B cell (primary cell): ENCODE results near the gene TTC13. TPM values are rescaled to one million over a fixed set of nuclear protein-coding genes. Genes with fewer than 3 reads are reported as not detected.

Experiments used
- ATAC-seq: fragments of 200-7000 bp; cut with Tn5 transposase; one replicate; pipeline ENCODE4 v1.10.0; 2021; ENCODE audit warnings: low read depth, mild to moderate bottlenecking, moderate number of reproducible peaks, moderate library complexity
- CTCF ChIA-PET: fragments of 350-600 bp; sonication (Branson Sonifier 250); formaldehyde crosslinking; loops from one replicate; lab custom pipeline; 2021; ENCODE audit warnings: antibody characterized with exemption, inconsistent platforms; lab: Charles Lee
- POLR2A ChIA-PET: fragments of 350-600 bp; sonication (Branson Sonifier 250); formaldehyde crosslinking; loops from one replicate; lab custom pipeline; 2021; ENCODE audit warnings: antibody characterized with exemption; lab: Charles Lee
- DNase-seq: peaks from one replicate; pipeline ENCODE4 v3.0.0; 2013
- H2AFZ ChIP-seq: 2 replicates; pipeline ENCODE4 v1.6.1; 2012; ENCODE audit warnings: mild to moderate bottlenecking, low read depth, low read length; ENCODE audit not compliant: insufficient read depth, poor library complexity, severe bottlenecking
- H3K27ac ChIP-seq, 2 donors: 1 replicate in 1 of 2; 2 replicates in 1 of 2; pipeline ENCODE4 v1.5.1; 2012 to 2013; ENCODE audit warnings: low read length in 2 of 2, mild to moderate bottlenecking in 2 of 2, moderate library complexity in 1 of 2
- H3K27me3 ChIP-seq, 4 experiments: fragments of 200-600 bp in 1 of 4; sonication (generic) in 1 of 4; replicated peaks in 1 of 4; 1 replicate in 2 of 4; 2 replicates in 2 of 4; pipeline versions ENCODE4 v1.6.1 to v1.7.0; 2013 to 2016; ENCODE audit warnings: low read length in 3 of 4, mild to moderate bottlenecking in 2 of 4, mixed read lengths in 1 of 4, moderate library complexity in 1 of 4; ENCODE audit not compliant: insufficient read depth in 4 of 4, control insufficient read depth in 3 of 4; ENCODE audit errors: control extremely low read depth in 1 of 4
- H3K36me3 ChIP-seq, 2 experiments: replicated peaks in 1 of 2; 1 replicate in 1 of 2; 2 replicates in 1 of 2; pipeline versions ENCODE4 v1.6.1 to v1.7.1; 2013; ENCODE audit warnings: low read length in 1 of 2; ENCODE audit not compliant: insufficient read depth in 2 of 2, control insufficient read depth in 1 of 2; ENCODE audit errors: control extremely low read depth in 1 of 2, extremely low read depth in 1 of 2
- H3K4me1 ChIP-seq, 2 donors: fragments of 200-600 bp in 1 of 2; sonication (generic) in 1 of 2; 1 replicate in 1 of 2; 2 replicates in 1 of 2; pipeline versions ENCODE4 v1.5.1 to v1.6.1; 2013 to 2017; ENCODE audit warnings: low read length in 2 of 2; ENCODE audit not compliant: control insufficient read depth in 2 of 2, insufficient read depth in 2 of 2
- H3K4me2 ChIP-seq: replicated peaks from 2 replicates; pipeline ENCODE3; 2012; ENCODE audit warnings: mild to moderate bottlenecking, low read depth, low read length; ENCODE audit not compliant: poor library complexity, severe bottlenecking
- H3K4me3 ChIP-seq, 5 experiments: fragments of 200-600 bp in 1 of 5; sonication (generic) in 1 of 5; 1 replicate in 3 of 5; 2 replicates in 2 of 5; pipeline versions ENCODE4 v1.5.1 to v1.7.0; 2011 to 2016; ENCODE audit warnings: low read length in 4 of 5, mild to moderate bottlenecking in 4 of 5, low read depth in 2 of 5, control low read depth in 1 of 5, moderate library complexity in 1 of 5; ENCODE audit not compliant: insufficient read depth in 1 of 5; ENCODE audit errors: control extremely low read depth in 1 of 5, extremely low read depth in 1 of 5
- H3K79me2 ChIP-seq: fragments of 200-600 bp; sonication (generic); one replicate; pipeline ENCODE4 v1.6.0; 2016; ENCODE audit warnings: low read length; ENCODE audit not compliant: control insufficient read depth, insufficient read depth
- H3K9ac ChIP-seq: fragments of 200-600 bp; sonication (generic); 2 replicates; pipeline ENCODE4 v1.6.1; 2017; ENCODE audit warnings: mild to moderate bottlenecking, low read length, moderate library complexity
- H3K9me3 ChIP-seq, 3 donors: one replicate each; pipeline versions ENCODE4 v1.6.1 to v1.7.1; 2013; ENCODE audit warnings: low read length in 2 of 3; ENCODE audit not compliant: control insufficient read depth in 2 of 3, insufficient read depth in 1 of 3; ENCODE audit errors: control extremely low read depth in 1 of 3
- H4K20me1 ChIP-seq: 2 replicates; pipeline ENCODE4 v1.6.0; 2012; ENCODE audit warnings: mild to moderate bottlenecking, low read length; ENCODE audit not compliant: insufficient read depth, control insufficient read depth, poor library complexity, severe bottlenecking
- H3K27ac Mint-ChIP-seq: one replicate; pipeline ENCODE4 v1.8.0; 2021; ENCODE audit warnings: mixed read lengths
- H3K27me3 Mint-ChIP-seq: one replicate; pipeline ENCODE4 v1.8.0; 2021; ENCODE audit warnings: mixed read lengths
- H3K4me1 Mint-ChIP-seq: one replicate; pipeline ENCODE4 v1.8.0; 2021; ENCODE audit warnings: mixed read lengths
- H3K4me3 Mint-ChIP-seq: one replicate; pipeline ENCODE4 v1.8.0; 2021; ENCODE audit warnings: mixed read lengths
- H3K9me3 Mint-ChIP-seq: one replicate; pipeline ENCODE4 v1.8.0; 2022; ENCODE audit warnings: mixed read lengths; ENCODE audit not compliant: insufficient read depth
- EZH2 ChIP-seq: IDR thresholded peaks from 2 replicates; pipeline ENCODE4 v1.6.1; 2012; ENCODE audit warnings: borderline replicate concordance, low read depth, mild to moderate bottlenecking, moderate library complexity, low read length; ENCODE audit not compliant: insufficient read depth, poor library complexity, severe bottlenecking
- WGBS: methylation state at CpG from one replicate; pipeline ENCODE4 v1.1.5; 2013; ENCODE audit warnings: missing lambda C conversion rate; ENCODE audit not compliant: insufficient coverage; 5-methylcytosine and 5-hydroxymethylcytosine counted together
- intact Hi-C: fragments of 100-400 bp; cut with micrococcal nuclease; formaldehyde crosslinking; loops from one replicate; pipeline ENCODE4 v1.10.0; 2022
- polyA plus RNA-seq: library from polyadenylated mRNA; depleted of rRNA; stranded (reverse); fragments of >200 nt; gene quantifications from 2 replicates; pipeline ENCODE4 v1.2.3, GENCODE V29; 2012
- total RNA-seq, 2 donors: library from RNA; stranded (reverse); fragments of 120-200 nt in 1 of 2; gene quantifications; 1 replicate in 1 of 2; 2 replicates in 1 of 2; pipeline versions ENCODE4 v1.2.3 to v1.2.4, GENCODE V29; 2013 to 2022
- TF ChIP-seq, protein P1 (sequence below): fragments of 200-600 bp; IDR thresholded peaks from one replicate; pipeline ENCODE4 v1.8.0; 2022; ENCODE audit warnings: antibody characterized with exemption, mild to moderate bottlenecking

The TTC13 gene
- total and polyA plus RNA-seq, 2 donors (not counting 1 experiment from before 2014, with no cell fraction given), result 33.9 to 55.0 TPM

GRCh38 chr1:230867903-230868735, 110.5 kb downstream of the TTC13 start, which contains the start of gene C1orf198:
C1orf198 (minus strand) TSS chr1:230868521; CDS start chr1:230868512, 9 bp downstream.
- peak within 1 kb of the TSS; percentile 90 for H3K4me3 Mint-ChIP-seq
- Histone ChIP-seq H2AFZ (peak within 1 kb of the TSS; percentile 98), H3K4me2 (peak within 1 kb of the TSS; percentile 91), H3K9me3 (no peaks in the 10 kb centered on the region), H3K27me3 (peaks cover 0 to 24% (median 17%) of the 10 kb centered on the region in 4 experiments), H3K4me1 (peaks cover 13 to 16% of the 10 kb centered on the region in 2 donors), H3K9ac (peak within 1 kb of the TSS; percentile 84), H3K4me3 (peak within 1 kb of the TSS; percentile 25 to 87 (median 76)), H3K36me3 (no peaks in the 10 kb centered on the region), H3K27ac (peak within 1 kb of the TSS in 1 of 2 donors; percentile 50), H3K79me2 (no peaks in the 10 kb centered on the region), H4K20me1 (no peaks in the 10 kb centered on the region)
- ChIA-PET CTCF (interaction anchor here (1.6 kb wide), 1 partner anchor 343 kb away, joined by 6 read pairs; no protein-coding TSS in a partner anchor), POLR2A (interaction anchor here (0.6 kb wide), 1 partner anchor 222 kb away, joined by 6 read pairs; no protein-coding TSS in a partner anchor)
- TF ChIP-seq EZH2, result no peak
- TF ChIP-seq, protein P1, sequence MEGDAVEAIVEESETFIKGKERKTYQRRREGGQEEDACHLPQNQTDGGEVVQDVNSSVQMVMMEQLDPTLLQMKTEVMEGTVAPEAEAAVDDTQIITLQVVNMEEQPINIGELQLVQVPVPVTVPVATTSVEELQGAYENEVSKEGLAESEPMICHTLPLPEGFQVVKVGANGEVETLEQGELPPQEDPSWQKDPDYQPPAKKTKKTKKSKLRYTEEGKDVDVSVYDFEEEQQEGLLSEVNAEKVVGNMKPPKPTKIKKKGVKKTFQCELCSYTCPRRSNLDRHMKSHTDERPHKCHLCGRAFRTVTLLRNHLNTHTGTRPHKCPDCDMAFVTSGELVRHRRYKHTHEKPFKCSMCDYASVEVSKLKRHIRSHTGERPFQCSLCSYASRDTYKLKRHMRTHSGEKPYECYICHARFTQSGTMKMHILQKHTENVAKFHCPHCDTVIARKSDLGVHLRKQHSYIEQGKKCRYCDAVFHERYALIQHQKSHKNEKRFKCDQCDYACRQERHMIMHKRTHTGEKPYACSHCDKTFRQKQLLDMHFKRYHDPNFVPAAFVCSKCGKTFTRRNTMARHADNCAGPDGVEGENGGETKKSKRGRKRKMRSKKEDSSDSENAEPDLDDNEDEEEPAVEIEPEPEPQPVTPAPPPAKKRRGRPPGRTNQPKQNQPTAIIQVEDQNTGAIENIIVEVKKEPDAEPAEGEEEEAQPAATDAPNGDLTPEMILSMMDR, result no peak
- ATAC-seq (peak; percentile 96), DNase-seq (peak; percentile 85)
- under 1% methylated on average over 83 of the region's 96 CpGs for WGBS
- H3K27me3 Mint-ChIP-seq, result peaks cover 37% of the 10 kb centered on the region
- intact Hi-C loops, result loop anchor here (1.0 to 5.0 kb wide), 4 partner anchors 111 to 553 kb away; partner anchors contain the start of genes ARV1, COG2 and FAM89A
- peak within 1 kb of the TSS; percentile 72 for H3K27ac Mint-ChIP-seq
- peaks cover 17% of the 10 kb centered on the region for H3K4me1 Mint-ChIP-seq
- H3K9me3 Mint-ChIP-seq, result no peaks in the 10 kb centered on the region
